ENCODE measurements around the gene GRIP2.

- no peak for TF ChIP-seq POLR2A (IDR thresholded peaks at IDR 0.05)
- no peak for TF ChIP-seq CTCF (IDR thresholded peaks at IDR 0.05)
These were observed 49.3 kb downstream of the GRIP2 start for GRCh38 chr3:14490831-14491230.
